ENCODE data around the gene HK1.
A peak's percentile ranks its signal among the peaks of the same experiment; 100 is the strongest.
"Not testable (repeated sequence)": the region's sequence is repeated elsewhere in the genome, so short reads cannot be mapped to it uniquely, and the experiment has no call there.

The HK1 gene

GRCh38 chr10:69312528-69312927 lies 34.2 kb downstream of the HK1 start:
- no peak for DNase-seq

GRCh38 chr10:69315100-69315542 lies 36.8 kb downstream of the HK1 start:
- no peak for DNase-seq

GRCh38 chr10:69315610-69316312 lies 37.5 kb downstream of the HK1 start:
- DNase-seq, result no peak

- no peak for DNase-seq
Measured at GRCh38 chr10:69316313-69317059, 38.2 kb downstream of the HK1 start.

- no peak for DNase-seq
Measured at GRCh38 chr10:69317175-69317604, 38.9 kb downstream of the HK1 start.

GRCh38 chr10:69317626-69318105 lies 39.4 kb downstream of the HK1 start:
- no peak for DNase-seq

- peak; percentile 68 for DNase-seq
Measured at GRCh38 chr10:69318106-69318866, 40.0 kb downstream of the HK1 start.

GRCh38 chr10:69318867-69319727 lies 40.8 kb downstream of the HK1 start:
- DNase-seq, result no peak

GRCh38 chr10:69319841-69320316 lies 41.6 kb downstream of the HK1 start:
- no peak for DNase-seq

GRCh38 chr10:69320521-69320920 lies 42.2 kb downstream of the HK1 start:
- DNase-seq, result no peak

- DNase-seq, result no peak
Measured at GRCh38 chr10:69321039-69321715, 42.9 kb downstream of the HK1 start.

GRCh38 chr10:69321865-69322264 lies 43.6 kb downstream of the HK1 start:
- DNase-seq, result no peak

GRCh38 chr10:69322346-69322745 lies 44.0 kb downstream of the HK1 start:
- DNase-seq, result not testable (repeated sequence)

GRCh38 chr10:69323622-69324021 lies 45.3 kb downstream of the HK1 start:
- DNase-seq, result no peak

- no peak for DNase-seq
Measured at GRCh38 chr10:69324583-69324982, 46.3 kb downstream of the HK1 start.

GRCh38 chr10:69325637-69326523 lies 47.6 kb downstream of the HK1 start:
- peak; percentile 39 for DNase-seq

GRCh38 chr10:69326692-69327091 lies 48.4 kb downstream of the HK1 start:
- no peak for DNase-seq

- no peak for DNase-seq
Measured at GRCh38 chr10:69327463-69328379, 49.4 kb downstream of the HK1 start.

GRCh38 chr10:69328380-69328735 lies 50.1 kb downstream of the HK1 start:
- DNase-seq, result peak; percentile 19

- not testable (repeated sequence) for DNase-seq
Measured at GRCh38 chr10:69328888-69329287, 50.6 kb downstream of the HK1 start.
